HUES48 (cell line): ENCODE results near the gene SYNJ1.
"Not testable (repeated sequence)": the region's sequence is repeated elsewhere in the genome, so short reads cannot be mapped to it uniquely, and the experiment has no call there.

Source experiments
- H3K27ac ChIP-seq: one replicate; pipeline ENCODE4 v1.7.0; 2013; ENCODE audit warnings: low read depth, low read length, inconsistent platforms
- H3K27me3 ChIP-seq: 2 replicates; pipeline ENCODE4 v1.6.1; 2013; ENCODE audit warnings: mild to moderate bottlenecking, low read length; ENCODE audit not compliant: control insufficient read depth, insufficient read depth
- H3K36me3 ChIP-seq: 2 replicates; pipeline ENCODE4 v1.6.1; 2013; ENCODE audit warnings: low read length; ENCODE audit not compliant: control insufficient read depth, insufficient read depth
- H3K4me1 ChIP-seq: 2 replicates; pipeline ENCODE4 v1.6.1; 2013; ENCODE audit warnings: mild to moderate bottlenecking, low read length; ENCODE audit not compliant: control insufficient read depth, insufficient read depth
- H3K4me3 ChIP-seq: 2 replicates; pipeline ENCODE4 v1.5.1; 2013; ENCODE audit warnings: mild to moderate bottlenecking, low read depth, low read length
- H3K9ac ChIP-seq: 2 replicates; pipeline ENCODE4 v1.6.1; 2013; ENCODE audit warnings: mild to moderate bottlenecking, low read depth, low read length, moderate library complexity
- H3K9me3 ChIP-seq: 2 replicates; pipeline ENCODE4 v1.6.1; 2013; ENCODE audit warnings: low read length; ENCODE audit not compliant: control insufficient read depth, insufficient read depth

SYNJ1 gene

GRCh38 chr21:32695482-32695881 lies 32.3 kb downstream of the SYNJ1 start:
- H3K4me3 ChIP-seq, H3K9me3 ChIP-seq, H3K36me3 ChIP-seq, H3K27ac ChIP-seq, H3K27me3 ChIP-seq, H3K9ac ChIP-seq, H3K4me1 ChIP-seq: not testable (repeated sequence)

GRCh38 chr21:32693581-32693980 lies 34.2 kb downstream of the SYNJ1 start:
- Histone ChIP-seq H3K4me3 (no peak overlapping the region), H3K27me3 (no peaks in the 10 kb centered on the region), H3K9me3 (no peaks in the 10 kb centered on the region), H3K36me3 (no peaks in the 10 kb centered on the region), H3K27ac (no peak overlapping the region), H3K9ac (no peak overlapping the region), H3K4me1 (no peaks in the 10 kb centered on the region)

- Histone ChIP-seq H3K27me3 (no peaks in the 10 kb centered on the region), H3K9ac (no peak overlapping the region), H3K4me3 (no peak overlapping the region), H3K4me1 (no peaks in the 10 kb centered on the region), H3K36me3 (no peaks in the 10 kb centered on the region), H3K27ac (no peak overlapping the region), H3K9me3 (no peaks in the 10 kb centered on the region)
Measured at GRCh38 chr21:32690085-32690484, 37.7 kb downstream of the SYNJ1 start.

GRCh38 chr21:32687643-32688345 lies 40.0 kb downstream of the SYNJ1 start:
- Histone ChIP-seq H3K9ac (no peak overlapping the region), H3K9me3 (no peaks in the 10 kb centered on the region), H3K36me3 (no peaks in the 10 kb centered on the region), H3K4me1 (no peaks in the 10 kb centered on the region; the same call in 1 of the 2 replicates), H3K27me3 (no peaks in the 10 kb centered on the region), H3K27ac (no peak overlapping the region), H3K4me3 (no peak overlapping the region)

GRCh38 chr21:32682696-32683474 lies 44.9 kb downstream of the SYNJ1 start:
- no peak overlapping the region for H3K4me3 ChIP-seq
- H3K27me3 ChIP-seq = no peaks in the 10 kb centered on the region
- H3K27ac ChIP-seq = no peak overlapping the region
- H3K4me1 ChIP-seq = peaks cover 4% of the 10 kb centered on the region; the same call in 1 of the 2 replicates
- no peaks in the 10 kb centered on the region for H3K9me3 ChIP-seq
- no peak overlapping the region for H3K9ac ChIP-seq
- no peaks in the 10 kb centered on the region for H3K36me3 ChIP-seq

GRCh38 chr21:32674731-32675130 lies 53.1 kb downstream of the SYNJ1 start:
- no peaks in the 10 kb centered on the region for H3K36me3 ChIP-seq

GRCh38 chr21:32674038-32674437 lies 53.8 kb downstream of the SYNJ1 start:
- no peak overlapping the region for H3K4me3 ChIP-seq
- H3K9ac ChIP-seq = no peak overlapping the region
- H3K27ac ChIP-seq = no peak overlapping the region
- H3K4me1 ChIP-seq = no peaks in the 10 kb centered on the region
- H3K9me3 ChIP-seq = no peaks in the 10 kb centered on the region
- no peaks in the 10 kb centered on the region for H3K27me3 ChIP-seq
- no peaks in the 10 kb centered on the region for H3K36me3 ChIP-seq

More at GRCh38 chr21:32674731-32675130, 53.1 kb downstream of the SYNJ1 start:
- H3K9me3 ChIP-seq = no peaks in the 10 kb centered on the region
- no peak overlapping the region for H3K9ac ChIP-seq
- H3K27ac ChIP-seq = no peak overlapping the region
- H3K4me3 ChIP-seq = no peak overlapping the region
- H3K4me1 ChIP-seq = no peaks in the 10 kb centered on the region
- no peaks in the 10 kb centered on the region for H3K27me3 ChIP-seq

GRCh38 chr21:32666258-32666657 lies 61.6 kb downstream of the SYNJ1 start:
- Histone ChIP-seq H3K9me3 (peaks cover 11% of the 10 kb centered on the region; the same call in 1 of the 2 replicates), H3K4me1 (no peaks in the 10 kb centered on the region), H3K36me3 (0 out of 2 replicates have a peak, but pooled peaks cover 4% of the 10 kb centered on the region), H3K27ac (peak overlapping the region; percentile 27), H3K9ac (no peak overlapping the region), H3K27me3 (no peaks in the 10 kb centered on the region), H3K4me3 (no peak overlapping the region)

GRCh38 chr21:32664095-32664494 lies 63.7 kb downstream of the SYNJ1 start:
- peaks cover 11% of the 10 kb centered on the region; the same call in 1 of the 2 replicates for H3K9me3 ChIP-seq
- not testable (repeated sequence) for H3K36me3 ChIP-seq, H3K27me3 ChIP-seq, H3K9ac ChIP-seq, H3K27ac ChIP-seq, H3K4me1 ChIP-seq, H3K4me3 ChIP-seq

GRCh38 chr21:32661981-32662380 lies 65.8 kb downstream of the SYNJ1 start:
- not testable (repeated sequence) for H3K4me3 ChIP-seq, H3K27me3 ChIP-seq, H3K9ac ChIP-seq, H3K36me3 ChIP-seq, H3K27ac ChIP-seq, H3K4me1 ChIP-seq
- H3K9me3 ChIP-seq = peaks cover 13% of the 10 kb centered on the region; the same call in 1 of the 2 replicates
